ENCODE data around the gene UST. TPM values are rescaled to one million over a fixed set of nuclear protein-coding genes. Genes with fewer than 3 reads are reported as not detected.

The UST gene
- total RNA-seq, 3 donors from 2014 or later, result 1.3 to 2.2 (median 1.6) TPM

DNA sequence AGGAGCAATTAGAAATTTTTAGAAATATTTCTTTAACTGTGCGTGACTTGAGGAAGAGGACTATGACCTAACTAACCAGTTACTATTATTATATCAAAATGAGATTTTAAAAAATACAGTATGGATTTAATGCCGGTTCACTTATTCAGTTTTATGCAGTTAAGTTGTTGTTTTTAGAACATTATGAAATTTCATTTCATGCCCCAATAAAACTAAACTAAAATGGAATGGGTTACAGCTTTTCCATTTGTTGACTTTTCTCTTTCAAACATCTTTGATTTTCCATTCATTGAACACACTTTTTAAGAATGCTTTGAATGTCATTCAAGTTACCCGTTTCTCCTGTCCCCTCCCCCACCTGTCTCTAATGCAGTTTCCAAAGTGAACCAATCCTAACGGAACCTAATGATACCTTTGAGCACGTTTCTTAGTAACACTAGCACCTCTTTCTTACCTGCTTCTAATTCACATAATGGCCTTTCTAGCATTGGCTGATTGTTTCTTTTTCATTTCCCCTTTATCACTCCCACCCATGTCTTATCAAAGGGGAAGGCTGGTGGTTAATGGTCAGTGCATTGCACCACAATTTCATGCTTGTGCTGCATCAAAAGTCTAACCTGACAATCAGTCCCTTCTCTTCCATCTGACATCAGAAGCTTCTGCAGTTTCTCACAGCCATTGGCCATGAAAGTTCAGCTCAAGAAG, 308.5 kb downstream of the UST start:
- H3K27me3 Mint-ChIP-seq (ENCODE audit: low read depth), result no peaks in the 10 kb centered on the region
- ATAC-seq (no peak), DNase-seq (no peak)
- no peaks in the 10 kb centered on the region for H3K9me3 Mint-ChIP-seq
- H3K36me3 Mint-ChIP-seq (ENCODE audit: insufficient read depth), result no peaks in the 10 kb centered on the region
- no peak overlapping the region for H3K4me3 Mint-ChIP-seq
- peaks cover 38% of the 10 kb centered on the region for H3K4me1 Mint-ChIP-seq (ENCODE audit: low read depth)

DNA sequence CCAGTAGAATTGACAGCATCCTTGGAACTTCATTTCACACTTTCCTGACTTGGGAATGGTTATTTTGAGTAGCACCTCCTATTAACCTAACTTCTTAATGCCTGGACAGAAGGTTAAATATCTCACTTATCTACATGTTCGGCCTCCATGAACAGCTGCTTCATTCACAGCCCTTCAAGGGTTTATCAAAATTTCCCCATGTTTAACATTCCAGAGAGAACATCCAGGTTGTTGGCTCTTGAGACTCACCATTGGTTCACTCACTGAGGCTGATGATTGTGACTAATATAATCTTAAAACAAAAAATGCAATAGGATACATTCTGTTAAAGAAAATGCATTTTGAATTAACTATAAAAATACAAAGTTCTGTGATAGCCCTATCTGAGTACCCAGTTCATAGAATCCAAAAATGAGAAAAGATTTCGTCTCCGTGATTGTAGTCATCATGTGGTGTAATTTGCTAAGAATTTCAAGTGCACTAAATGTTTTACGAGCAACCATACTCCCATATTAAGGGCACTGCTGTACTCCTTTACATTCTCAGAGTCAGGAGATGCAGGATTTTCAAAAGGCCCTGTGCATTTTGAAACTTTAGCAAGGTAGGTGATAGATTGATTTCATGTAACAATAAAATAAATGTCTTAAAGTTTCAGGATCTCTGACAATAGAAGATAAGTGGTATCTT, 310.1 kb downstream of the UST start:
- DNase-seq (no peak), ATAC-seq (no peak)
- Mint-ChIP-seq H3K9me3 (no peaks in the 10 kb centered on the region), H3K36me3 (ENCODE audit: insufficient read depth) (no peaks in the 10 kb centered on the region), H3K4me3 (no peak overlapping the region), H3K27me3 (ENCODE audit: low read depth) (no peaks in the 10 kb centered on the region), H3K4me1 (ENCODE audit: low read depth) (peaks cover 50% of the 10 kb centered on the region)

DNA sequence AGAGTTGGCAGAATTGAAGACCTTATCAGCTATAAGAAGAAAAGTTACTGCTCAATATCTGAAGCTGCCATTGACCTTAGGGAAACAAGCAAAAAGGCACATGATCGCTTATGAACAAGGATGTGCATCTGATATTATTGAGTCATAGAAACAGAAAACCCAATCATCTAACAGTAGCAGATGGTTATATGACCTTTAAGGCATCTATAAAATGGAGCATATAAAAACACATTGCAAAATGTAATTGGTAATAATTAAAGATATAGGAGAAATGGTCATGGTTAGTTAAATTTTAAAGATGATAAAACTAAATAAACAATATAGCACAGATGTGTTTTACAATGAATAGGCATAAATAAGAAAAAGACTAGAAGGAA, 310.6 kb downstream of the UST start:
- Mint-ChIP-seq H3K4me1 (ENCODE audit: low read depth) (peaks cover 48% of the 10 kb centered on the region), H3K36me3 (ENCODE audit: insufficient read depth) (no peaks in the 10 kb centered on the region), H3K27me3 (ENCODE audit: low read depth) (no peaks in the 10 kb centered on the region), H3K9me3 (no peaks in the 10 kb centered on the region), H3K4me3 (no peak overlapping the region)
- DNase-seq (no peak), ATAC-seq (no peak)

DNA sequence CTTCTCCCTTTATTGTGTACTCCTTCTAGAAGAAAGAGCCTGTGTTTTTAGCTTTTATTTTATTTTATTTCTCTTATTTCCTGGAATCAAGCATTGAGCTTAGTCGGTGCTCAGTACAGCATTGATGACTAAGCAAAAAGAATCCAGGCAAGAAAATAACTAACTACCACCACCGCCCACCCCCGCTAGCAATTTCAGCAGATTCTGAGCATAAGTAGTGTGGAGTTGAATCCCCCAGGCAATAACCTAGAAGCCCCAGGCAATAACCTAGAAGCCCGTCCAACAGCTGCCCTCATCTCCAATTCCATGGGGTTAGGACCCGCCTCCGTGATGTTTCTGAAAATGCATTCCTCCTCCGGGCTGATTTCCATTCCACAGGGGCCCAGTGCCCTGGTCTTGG, 312.7 kb downstream of the UST start:
- DNase-seq, result no peak
- H3K36me3 Mint-ChIP-seq (ENCODE audit: insufficient read depth), result no peaks in the 10 kb centered on the region
- no peaks in the 10 kb centered on the region for H3K9me3 Mint-ChIP-seq
- ATAC-seq, result no peak
- H3K4me3 Mint-ChIP-seq, result peak overlapping the region; percentile 12
- H3K4me1 Mint-ChIP-seq (ENCODE audit: low read depth), result peaks cover 36% of the 10 kb centered on the region
- no peaks in the 10 kb centered on the region for H3K27me3 Mint-ChIP-seq (ENCODE audit: low read depth)

DNA sequence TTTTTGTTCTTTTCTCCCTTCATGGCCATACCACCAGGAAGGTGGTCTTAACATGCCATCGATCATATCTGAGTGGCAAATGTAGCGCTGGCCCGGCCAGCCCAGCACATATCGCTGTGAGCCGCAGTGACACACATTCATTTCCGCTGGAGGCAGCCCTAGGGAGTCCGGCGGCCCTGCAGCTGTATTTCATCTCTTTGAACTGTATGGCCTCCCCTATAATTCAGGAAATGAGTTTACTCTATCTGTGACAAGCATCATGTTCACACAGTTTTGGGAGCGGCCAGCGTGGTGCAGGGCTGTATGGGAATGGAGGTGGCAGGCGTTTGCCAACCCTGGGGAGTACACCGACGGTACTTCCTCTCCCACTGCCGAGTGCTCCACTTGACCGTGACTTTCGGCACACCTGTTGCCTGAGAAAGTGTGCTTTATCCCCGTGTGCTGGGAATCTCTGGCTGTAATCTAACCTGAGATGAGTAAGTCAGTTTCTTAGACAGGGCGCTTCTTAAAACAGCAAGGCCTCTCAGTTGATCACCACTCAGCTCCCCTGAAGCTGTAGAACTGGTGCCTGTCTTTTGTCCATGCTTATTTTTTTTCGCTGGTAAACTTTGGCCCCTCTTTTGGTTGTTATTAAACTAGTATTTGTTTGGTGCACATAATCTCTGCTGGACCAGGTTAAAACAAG, 313.6 kb downstream of the UST start:
- ATAC-seq (peak; percentile 82 to 85), DNase-seq (peak; percentile 25)
- Mint-ChIP-seq H3K36me3 (ENCODE audit: insufficient read depth) (no peaks in the 10 kb centered on the region), H3K4me3 (peak overlapping the region; percentile 63), H3K4me1 (ENCODE audit: low read depth) (peaks cover 32% of the 10 kb centered on the region), H3K27me3 (ENCODE audit: low read depth) (no peaks in the 10 kb centered on the region), H3K9me3 (no peaks in the 10 kb centered on the region)

DNA sequence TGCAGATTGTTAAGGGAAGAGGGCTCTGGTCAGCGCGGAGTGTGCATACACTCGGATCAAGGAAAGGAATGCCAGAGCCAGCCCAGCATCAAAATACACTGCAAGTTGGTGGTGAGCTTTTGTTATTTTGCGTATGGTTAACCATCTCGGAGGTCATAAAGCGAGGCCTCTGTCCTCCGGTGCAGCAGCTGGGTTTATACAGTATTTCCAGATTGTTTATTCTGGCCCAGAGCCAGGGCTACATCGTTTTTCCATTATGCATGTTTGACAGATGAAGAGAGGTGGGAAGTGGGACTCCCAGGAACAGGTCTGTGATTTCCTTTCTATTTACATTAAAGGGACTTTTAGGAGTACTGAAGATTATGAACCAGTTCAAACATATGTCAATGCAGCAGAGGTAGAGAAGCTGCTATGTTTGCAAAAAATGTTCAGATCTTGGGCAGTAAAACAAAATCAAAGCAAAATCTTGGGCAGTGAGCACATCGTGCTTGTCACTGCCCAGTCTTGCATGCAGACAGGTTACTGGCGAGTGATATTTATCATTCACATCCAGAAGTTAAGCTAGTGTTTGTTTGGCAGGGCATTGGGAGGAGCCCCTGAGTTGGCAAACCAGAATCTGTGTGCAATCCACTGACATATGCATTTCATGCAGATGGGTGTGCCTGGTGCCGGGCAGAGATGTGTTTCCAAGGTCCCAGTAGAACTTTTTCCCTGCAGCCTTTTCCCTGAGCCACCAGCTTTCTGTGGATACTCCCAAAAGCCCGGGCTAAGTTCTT, 314.3 kb downstream of the UST start:
- DNase-seq (no peak), ATAC-seq (no peak)
- peaks cover 36% of the 10 kb centered on the region for H3K4me1 Mint-ChIP-seq (ENCODE audit: low read depth)
- no peaks in the 10 kb centered on the region for H3K36me3 Mint-ChIP-seq (ENCODE audit: insufficient read depth)
- H3K4me3 Mint-ChIP-seq, result peak overlapping the region; percentile 63
- no peaks in the 10 kb centered on the region for H3K9me3 Mint-ChIP-seq
- H3K27me3 Mint-ChIP-seq (ENCODE audit: low read depth), result no peaks in the 10 kb centered on the region

DNA sequence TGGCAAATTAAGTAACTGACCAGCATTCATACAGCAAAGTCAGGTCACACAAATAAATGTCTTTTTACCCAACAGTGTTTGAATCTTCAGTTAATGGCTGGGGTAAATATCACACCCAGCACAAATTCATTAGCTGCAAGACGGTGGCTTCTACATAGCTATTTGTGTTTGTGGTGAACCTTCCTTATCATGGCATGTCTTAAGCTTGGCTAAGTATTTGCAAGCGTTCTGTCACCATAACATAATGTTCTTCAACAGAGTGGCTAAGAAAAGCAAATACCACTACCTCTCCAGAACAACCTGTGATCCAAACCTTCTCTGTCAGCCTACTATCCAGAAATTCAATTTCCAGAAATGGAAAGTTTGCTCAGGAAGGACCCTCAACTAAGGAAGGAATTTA, 315.1 kb downstream of the UST start:
- H3K4me1 Mint-ChIP-seq (ENCODE audit: low read depth), result peaks cover 43% of the 10 kb centered on the region
- no peak for ATAC-seq
- H3K36me3 Mint-ChIP-seq (ENCODE audit: insufficient read depth), result no peaks in the 10 kb centered on the region
- no peaks in the 10 kb centered on the region for H3K27me3 Mint-ChIP-seq (ENCODE audit: low read depth)
- H3K4me3 Mint-ChIP-seq, result no peak overlapping the region
- DNase-seq, result no peak
- no peaks in the 10 kb centered on the region for H3K9me3 Mint-ChIP-seq

DNA sequence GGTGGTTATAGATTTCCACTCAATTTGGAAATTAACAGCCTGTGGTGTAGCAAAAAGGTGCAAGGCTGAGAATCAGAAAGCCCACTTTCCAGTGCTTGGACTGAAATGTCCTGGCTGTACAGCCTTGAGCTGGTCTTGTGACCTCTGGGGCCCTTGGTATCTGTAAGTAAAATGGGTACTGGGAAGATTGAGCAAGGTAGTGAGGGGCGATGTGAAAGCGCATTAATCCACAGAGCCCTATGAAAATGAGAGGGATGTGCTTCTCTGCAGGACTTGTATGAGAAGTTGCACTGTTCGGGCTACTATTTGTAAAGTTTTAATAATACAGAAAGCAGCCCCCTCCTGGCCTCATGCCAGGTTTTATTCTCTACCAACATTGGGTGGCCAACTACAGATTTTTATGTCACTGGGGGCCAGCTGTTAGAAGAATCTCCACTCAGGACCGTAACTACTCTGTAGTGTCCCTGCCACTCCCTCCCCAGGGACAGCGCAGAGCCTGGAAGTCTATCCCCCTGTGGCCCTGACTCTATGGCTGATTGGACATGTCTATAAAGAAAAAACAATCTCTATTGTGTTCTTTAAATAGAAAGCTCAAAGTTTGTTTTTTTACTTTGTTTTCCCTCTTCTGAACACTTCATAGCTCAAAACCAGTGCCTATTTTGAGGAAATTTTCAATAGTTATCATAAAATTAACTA, 316.0 kb downstream of the UST start:
- ATAC-seq (no peak), DNase-seq (no peak)
- no peaks in the 10 kb centered on the region for H3K36me3 Mint-ChIP-seq (ENCODE audit: insufficient read depth)
- peaks cover 48% of the 10 kb centered on the region for H3K4me1 Mint-ChIP-seq (ENCODE audit: low read depth)
- no peaks in the 10 kb centered on the region for H3K9me3 Mint-ChIP-seq
- H3K27me3 Mint-ChIP-seq (ENCODE audit: low read depth), result no peaks in the 10 kb centered on the region
- no peak overlapping the region for H3K4me3 Mint-ChIP-seq

DNA sequence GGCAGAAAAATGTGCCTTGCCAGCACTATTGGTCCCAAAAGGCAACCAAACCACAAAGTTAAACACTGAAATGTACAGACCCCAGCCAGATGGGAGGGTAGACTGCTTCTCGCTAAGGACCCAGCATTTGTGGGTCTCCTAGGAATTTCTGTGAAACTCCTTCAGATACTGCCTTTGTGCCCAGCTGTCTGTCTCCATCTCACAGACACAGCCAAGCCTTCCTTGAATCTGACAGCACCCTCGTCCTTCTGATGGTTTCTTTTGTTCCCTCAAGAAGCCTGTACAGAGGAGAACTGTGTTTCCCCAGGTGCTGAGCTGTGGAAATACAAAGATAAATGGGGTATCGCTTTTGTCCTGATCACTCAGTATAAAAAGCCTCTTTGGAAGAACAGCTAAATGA, 316.6 kb downstream of the UST start:
- H3K4me1 Mint-ChIP-seq (ENCODE audit: low read depth), result peaks cover 46% of the 10 kb centered on the region

DNA sequence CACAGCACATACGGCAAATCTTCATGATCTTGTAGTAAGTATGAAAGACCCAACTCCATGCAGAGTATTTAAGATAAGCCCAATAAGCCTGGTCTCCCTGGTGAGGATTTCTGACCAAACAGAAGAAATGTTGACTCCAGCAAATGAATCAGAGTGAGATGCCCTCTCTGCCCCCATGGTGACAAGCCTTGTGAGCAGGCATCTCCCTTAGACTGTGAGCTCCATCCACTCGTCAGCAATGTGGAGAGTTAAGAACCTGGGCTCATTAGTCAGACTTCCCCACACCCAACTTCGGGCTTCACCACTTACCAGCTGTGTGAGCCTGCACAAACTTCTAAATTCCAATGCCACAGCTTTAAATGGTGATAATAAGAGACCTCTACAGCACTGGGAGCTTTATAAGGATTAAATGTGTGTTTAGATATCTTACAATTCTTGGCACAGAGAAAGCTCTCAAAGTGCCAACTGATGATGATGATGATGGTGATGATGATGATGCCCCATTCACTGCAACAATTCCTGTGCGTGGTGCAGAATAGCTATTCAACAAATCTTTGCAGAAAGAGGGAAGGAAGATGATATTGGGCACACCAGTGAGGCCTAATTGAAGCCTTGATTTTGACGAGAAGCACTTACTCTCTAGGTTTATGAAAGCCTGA, 317.3 kb downstream of the UST start:
- no peak for ATAC-seq
- H3K4me3 Mint-ChIP-seq, result no peak overlapping the region
- H3K9me3 Mint-ChIP-seq, result no peaks in the 10 kb centered on the region
- DNase-seq, result no peak
- peaks cover 46% of the 10 kb centered on the region for H3K4me1 Mint-ChIP-seq (ENCODE audit: low read depth)
- no peaks in the 10 kb centered on the region for H3K36me3 Mint-ChIP-seq (ENCODE audit: insufficient read depth)
- H3K27me3 Mint-ChIP-seq (ENCODE audit: low read depth), result no peaks in the 10 kb centered on the region

More for the DNA sequence above, 316.6 kb downstream of the UST start:
- DNase-seq (no peak), ATAC-seq (no peak)
- Mint-ChIP-seq H3K27me3 (ENCODE audit: low read depth) (no peaks in the 10 kb centered on the region), H3K36me3 (ENCODE audit: insufficient read depth) (no peaks in the 10 kb centered on the region), H3K9me3 (no peaks in the 10 kb centered on the region), H3K4me3 (no peak overlapping the region)

DNA sequence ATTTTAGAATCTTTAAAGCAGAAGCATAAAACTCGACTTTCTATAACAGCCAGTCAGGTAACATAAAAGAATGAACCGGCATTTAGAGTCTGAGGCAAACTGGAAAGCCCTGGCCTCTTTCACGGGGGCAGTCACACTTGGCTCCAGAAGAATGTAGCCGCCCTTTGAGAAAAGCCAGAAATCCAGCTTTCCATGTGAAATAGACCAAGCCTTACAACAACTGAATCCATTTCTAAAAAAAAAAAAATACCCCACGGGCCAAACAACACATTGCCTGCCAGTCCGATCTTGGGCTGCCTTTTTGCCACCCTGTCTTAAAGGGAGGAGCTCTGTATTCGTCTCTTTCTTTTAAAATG, 317.8 kb downstream of the UST start:
- no peak for DNase-seq
- no peak for ATAC-seq
- Mint-ChIP-seq H3K4me3 (no peak overlapping the region), H3K4me1 (ENCODE audit: low read depth) (peaks cover 41% of the 10 kb centered on the region), H3K9me3 (no peaks in the 10 kb centered on the region), H3K27me3 (ENCODE audit: low read depth) (no peaks in the 10 kb centered on the region), H3K36me3 (ENCODE audit: insufficient read depth) (no peaks in the 10 kb centered on the region)

DNA sequence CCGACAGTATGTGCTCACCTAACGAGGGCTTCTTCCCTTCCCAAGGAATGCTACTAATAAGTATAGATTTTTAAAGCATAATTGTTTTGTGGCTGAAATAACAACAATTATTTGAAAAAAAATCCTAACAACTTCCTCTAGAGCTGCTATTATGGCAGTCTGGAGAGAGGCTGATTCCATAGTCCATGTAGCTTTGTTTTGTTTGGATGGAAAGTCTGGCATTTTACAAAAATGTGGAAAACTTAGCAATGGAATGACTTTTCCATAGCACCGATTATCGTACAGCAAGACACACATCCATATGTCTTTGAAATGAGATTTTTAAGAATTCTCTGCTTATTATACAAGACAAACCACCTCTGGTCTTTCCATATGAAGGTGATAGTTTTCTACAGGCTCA, 318.3 kb downstream of the UST start:
- H3K4me1 Mint-ChIP-seq (ENCODE audit: low read depth), result peaks cover 36% of the 10 kb centered on the region

DNA sequence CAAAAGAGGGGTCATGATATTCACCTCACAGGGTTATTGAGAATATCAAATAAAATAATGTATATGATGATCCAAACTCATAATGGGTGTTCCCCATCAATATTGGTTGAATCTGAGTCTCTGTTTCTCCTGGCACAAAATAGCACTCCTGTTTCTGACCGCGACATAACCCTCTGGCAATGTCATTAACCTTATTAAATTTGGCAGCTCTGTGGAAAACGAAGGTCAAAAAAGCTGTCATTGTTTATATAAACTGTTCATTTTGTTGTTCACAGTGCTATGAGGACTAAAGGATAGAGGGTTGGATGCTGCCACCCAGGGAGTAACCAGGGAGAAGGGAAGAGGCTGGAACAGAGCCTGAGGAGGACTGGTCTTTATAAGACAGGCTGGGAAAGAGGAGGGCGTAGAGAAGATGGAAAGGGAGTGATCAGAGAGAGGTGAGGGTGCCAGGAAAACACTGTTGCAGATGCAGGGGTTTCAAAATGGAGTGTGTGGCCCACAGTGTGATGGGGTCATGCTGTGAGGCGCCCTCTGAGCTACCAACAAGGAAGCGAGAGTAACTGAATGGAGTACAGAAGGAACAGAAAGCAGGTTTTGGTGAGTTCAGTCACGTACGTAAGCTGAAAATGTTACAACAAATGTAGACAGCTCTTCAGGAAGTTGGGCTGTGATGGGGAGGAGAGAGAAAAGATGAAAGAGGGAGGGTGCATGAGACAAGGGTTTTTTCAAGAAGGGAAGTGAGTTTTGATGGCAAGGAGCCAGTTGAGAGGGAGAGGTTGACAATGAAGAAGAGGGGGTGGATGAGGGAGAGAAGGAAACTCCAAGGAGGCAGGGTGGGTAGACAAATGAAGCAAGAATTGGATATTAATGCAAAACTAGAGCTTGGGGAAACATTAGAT, 319.1 kb downstream of the UST start:
- Mint-ChIP-seq H3K4me3 (peak overlapping the region; percentile 27), H3K27me3 (ENCODE audit: low read depth) (no peaks in the 10 kb centered on the region), H3K36me3 (ENCODE audit: insufficient read depth) (no peaks in the 10 kb centered on the region), H3K9me3 (no peaks in the 10 kb centered on the region), H3K4me1 (ENCODE audit: low read depth) (peaks cover 28% of the 10 kb centered on the region)
- peak; percentile 12 for DNase-seq
- peak; percentile 88 for ATAC-seq

More for the DNA sequence above, 318.3 kb downstream of the UST start:
- DNase-seq (no peak), ATAC-seq (no peak)
- Mint-ChIP-seq H3K9me3 (no peaks in the 10 kb centered on the region), H3K4me3 (no peak overlapping the region), H3K36me3 (ENCODE audit: insufficient read depth) (no peaks in the 10 kb centered on the region), H3K27me3 (ENCODE audit: low read depth) (no peaks in the 10 kb centered on the region)
